ENCODE data around the gene MSANTD1. TPM values are rescaled to one million over a fixed set of nuclear protein-coding genes. Genes with fewer than 3 reads are reported as not detected.

MSANTD1 gene
- total and polyA plus RNA-seq, 4 donors, result 0.05 to 1.2 (median 0.23) TPM; not detected in 1

GRCh38 chr4:3287972-3288570 is 39.1 kb downstream of the MSANTD1 start:
- Histone ChIP-seq H3K4me1 (ENCODE audit: control insufficient read depth in 4 of 4, insufficient read depth in 4 of 4, low read length in 3 of 4) (peaks cover 3 to 17% (median 7%) of the 10 kb centered on the region in 4 donors), H3K36me3 (ENCODE audit: control insufficient read depth in 4 of 4, insufficient read depth in 3 of 4, low read depth in 1 of 4, low read length in 3 of 4) (peaks cover 0 to 2% (median 0%) of the 10 kb centered on the region in 4 donors), H3K9ac (ENCODE audit: low read depth in 1 of 2, low read length in 2 of 2) (no peak overlapping the region), H3K27ac (ENCODE audit: low read depth in 1 of 2, low read length in 2 of 2) (no peak overlapping the region), H3K9me3 (ENCODE audit: control insufficient read depth in 4 of 4, low read length in 3 of 4) (no peaks in the 10 kb centered on the region), H3K4me3 (ENCODE audit: low read depth in 1 of 3, low read length in 3 of 3) (no peak overlapping the region), H3K27me3 (ENCODE audit: control insufficient read depth in 4 of 4, insufficient read depth in 4 of 4, low read length in 3 of 4) (peaks cover 0 to 2% (median 0%) of the 10 kb centered on the region in 4 donors)
- no peak for DNase-seq (ENCODE audit: low spot score)
- TF ChIP-seq, protein P1, sequence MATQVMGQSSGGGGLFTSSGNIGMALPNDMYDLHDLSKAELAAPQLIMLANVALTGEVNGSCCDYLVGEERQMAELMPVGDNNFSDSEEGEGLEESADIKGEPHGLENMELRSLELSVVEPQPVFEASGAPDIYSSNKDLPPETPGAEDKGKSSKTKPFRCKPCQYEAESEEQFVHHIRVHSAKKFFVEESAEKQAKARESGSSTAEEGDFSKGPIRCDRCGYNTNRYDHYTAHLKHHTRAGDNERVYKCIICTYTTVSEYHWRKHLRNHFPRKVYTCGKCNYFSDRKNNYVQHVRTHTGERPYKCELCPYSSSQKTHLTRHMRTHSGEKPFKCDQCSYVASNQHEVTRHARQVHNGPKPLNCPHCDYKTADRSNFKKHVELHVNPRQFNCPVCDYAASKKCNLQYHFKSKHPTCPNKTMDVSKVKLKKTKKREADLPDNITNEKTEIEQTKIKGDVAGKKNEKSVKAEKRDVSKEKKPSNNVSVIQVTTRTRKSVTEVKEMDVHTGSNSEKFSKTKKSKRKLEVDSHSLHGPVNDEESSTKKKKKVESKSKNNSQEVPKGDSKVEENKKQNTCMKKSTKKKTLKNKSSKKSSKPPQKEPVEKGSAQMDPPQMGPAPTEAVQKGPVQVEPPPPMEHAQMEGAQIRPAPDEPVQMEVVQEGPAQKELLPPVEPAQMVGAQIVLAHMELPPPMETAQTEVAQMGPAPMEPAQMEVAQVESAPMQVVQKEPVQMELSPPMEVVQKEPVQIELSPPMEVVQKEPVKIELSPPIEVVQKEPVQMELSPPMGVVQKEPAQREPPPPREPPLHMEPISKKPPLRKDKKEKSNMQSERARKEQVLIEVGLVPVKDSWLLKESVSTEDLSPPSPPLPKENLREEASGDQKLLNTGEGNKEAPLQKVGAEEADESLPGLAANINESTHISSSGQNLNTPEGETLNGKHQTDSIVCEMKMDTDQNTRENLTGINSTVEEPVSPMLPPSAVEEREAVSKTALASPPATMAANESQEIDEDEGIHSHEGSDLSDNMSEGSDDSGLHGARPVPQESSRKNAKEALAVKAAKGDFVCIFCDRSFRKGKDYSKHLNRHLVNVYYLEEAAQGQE (IDR thresholded peaks at IDR 0.05), result no peak
- 82% methylated on average over 24 of the region's 24 CpGs for WGBS

- no peak overlapping the region for H3K9ac ChIP-seq (ENCODE audit: low read depth in 1 of 2, low read length in 2 of 2)
- TF ChIP-seq FOXA1 (IDR thresholded peaks at IDR 0.05) (no peak), EGR1 (IDR thresholded peaks at IDR 0.05; ENCODE audit: low read depth in 2 of 2) (no peak), HNF4A (conservative IDR thresholded peaks at IDR 0.05) (no peak), SP1 (IDR thresholded peaks at IDR 0.05) (no peak), ATF3 (IDR thresholded peaks at IDR 0.05) (no peak), FOXA2 (IDR thresholded peaks at IDR 0.05) (no peak), TAF1 (conservative IDR thresholded peaks at IDR 0.05) (no peak), JUND (IDR thresholded peaks at IDR 0.05) (no peak), GABPA (IDR thresholded peaks at IDR 0.05 in 1 of 2, conservative IDR thresholded peaks at IDR 0.05 in 1 of 2) (no peak), NR2F2 (IDR thresholded peaks at IDR 0.05) (no peak), RAD21 (IDR thresholded peaks at IDR 0.05) (no peak), CTCF (IDR thresholded peaks at IDR 0.05; ENCODE audit: low read depth, low read length, missing input control) (no peak), YY1 (IDR thresholded peaks at IDR 0.05) (no peak), MAX (IDR thresholded peaks at IDR 0.05) (no peak), HNF4G (IDR thresholded peaks at IDR 0.05) (no peak), RXRA (IDR thresholded peaks at IDR 0.05) (no peak)
- TF ChIP-seq, protein P1 (IDR thresholded peaks at IDR 0.05), result no peak
- WGBS, result 86% methylated on average over 11 of the region's 11 CpGs
- no peak overlapping the region for H3K27ac ChIP-seq (ENCODE audit: low read depth in 1 of 2, low read length in 2 of 2)
- peaks cover 0 to 2% (median 0%) of the 10 kb centered on the region in 4 donors for H3K36me3 ChIP-seq (ENCODE audit: control insufficient read depth in 4 of 4, insufficient read depth in 3 of 4, low read depth in 1 of 4, low read length in 3 of 4)
- H3K4me1 ChIP-seq (ENCODE audit: control insufficient read depth in 4 of 4, insufficient read depth in 4 of 4, low read length in 3 of 4), result peaks cover 5 to 17% (median 9%) of the 10 kb centered on the region in 4 donors
- H3K4me3 ChIP-seq (ENCODE audit: low read depth in 1 of 3, low read length in 3 of 3), result no peak overlapping the region
- peaks cover 0 to 2% (median 0%) of the 10 kb centered on the region in 4 donors for H3K27me3 ChIP-seq (ENCODE audit: control insufficient read depth in 4 of 4, insufficient read depth in 4 of 4, low read length in 3 of 4)
- no peaks in the 10 kb centered on the region for H3K9me3 ChIP-seq (ENCODE audit: control insufficient read depth in 4 of 4, low read length in 3 of 4)
- no peak for DNase-seq (ENCODE audit: low spot score)
Observed at GRCh38 chr4:3288571-3289094, 39.7 kb downstream of the MSANTD1 start.
